Activated CD4-positive, alpha-beta T cell treated with anti-CD3 and anti-CD28 coated beads, Interleukin-2, amount 10 ng/mL, durations not matched to agents 7 days and 5 days (primary cell): Measurements from ENCODE around the gene FGF9. TPM values are rescaled to one million over a fixed set of nuclear protein-coding genes. Genes with fewer than 3 reads are reported as not detected.

Experiments
- total RNA-seq, 2 experiments: library from RNA; stranded (reverse); gene quantifications; one replicate each; pipeline ENCODE4 v1.2.3, GENCODE V29; 2021

FGF9 gene
- total RNA-seq, 2 experiments from 2014 or later, result 0.04 TPM; not detected in 1

Other genes starting within 250 kb of the FGF9 start
- 10 to 100 TPM; 84.7 to 85.0 TPM for gene ZDHHC20, start 211.8 kb upstream of the FGF9 start, total RNA-seq
- 10 to 100 TPM; 32.0 to 33.9 TPM for gene MICU2, start 66.9 kb upstream of the FGF9 start, total RNA-seq